HG02973 (cell line): ENCODE data around the gene TIMM23B.
"Not testable (repeated sequence)": the region's sequence is repeated elsewhere in the genome, so short reads cannot be mapped to it uniquely, and the experiment has no call there.

ENCODE experiments used
- ATAC-seq: cut with Tn5 transposase; IDR thresholded peaks from one replicate; pipeline ENCODE4 v1.9.1; 2021; ENCODE audit warnings: moderate library complexity; ENCODE audit not compliant: unreplicated experiment

Gene TIMM23B

DNA sequence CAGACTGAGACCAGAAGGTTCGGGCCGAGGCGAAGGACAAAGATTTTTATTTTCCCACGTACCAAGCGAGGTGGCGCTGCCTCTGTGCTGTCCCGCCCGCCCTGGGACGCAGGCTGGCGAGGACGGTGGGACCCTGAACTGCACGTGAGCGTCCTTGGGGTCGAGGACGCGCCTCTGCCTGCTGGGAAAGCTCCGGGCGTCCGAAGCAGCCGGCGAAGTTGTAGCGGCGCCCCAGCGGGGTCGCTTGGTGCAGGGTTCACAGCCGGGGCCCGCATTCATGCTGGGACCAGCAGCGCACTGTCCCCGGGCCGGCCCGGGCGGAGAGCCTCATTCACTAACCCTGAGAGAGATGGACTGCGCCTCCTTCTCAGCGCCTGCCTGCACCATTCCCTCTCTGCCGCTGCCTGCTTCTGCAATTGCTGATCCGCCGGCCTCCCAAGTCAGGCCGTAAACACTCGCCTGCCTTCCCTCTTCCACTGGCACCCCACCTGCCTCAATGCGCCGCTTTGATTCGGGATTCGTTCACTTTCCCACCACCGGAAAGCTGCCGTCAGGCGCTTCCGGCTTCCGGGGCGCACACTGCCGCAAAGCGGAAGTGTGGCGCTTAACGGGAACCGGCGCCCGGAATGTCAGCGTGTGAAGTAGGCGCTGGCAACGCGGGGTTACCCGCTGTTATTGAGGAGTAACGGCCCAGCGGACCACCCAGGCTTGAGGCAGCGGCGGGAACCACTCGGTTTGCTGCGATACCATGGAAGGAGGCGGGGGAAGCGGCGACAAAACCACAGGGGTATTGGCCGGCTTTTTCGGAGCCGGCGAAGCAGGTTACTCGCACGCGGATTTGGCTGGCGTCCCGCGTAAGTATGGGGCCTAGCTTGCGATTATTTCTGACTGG lies at the start of gene TIMM23B, which contains the start of gene PARG:
TIMM23B (plus strand) TSS at position 607 of the 892 bp plus-strand sequence; CDS start at position 749, 142 bp downstream.
PARG (minus strand) TSS at position 581 of the 892 bp plus-strand sequence; CDS start at position 279, 302 bp downstream.
- peak; percentile 53 for ATAC-seq

DNA sequence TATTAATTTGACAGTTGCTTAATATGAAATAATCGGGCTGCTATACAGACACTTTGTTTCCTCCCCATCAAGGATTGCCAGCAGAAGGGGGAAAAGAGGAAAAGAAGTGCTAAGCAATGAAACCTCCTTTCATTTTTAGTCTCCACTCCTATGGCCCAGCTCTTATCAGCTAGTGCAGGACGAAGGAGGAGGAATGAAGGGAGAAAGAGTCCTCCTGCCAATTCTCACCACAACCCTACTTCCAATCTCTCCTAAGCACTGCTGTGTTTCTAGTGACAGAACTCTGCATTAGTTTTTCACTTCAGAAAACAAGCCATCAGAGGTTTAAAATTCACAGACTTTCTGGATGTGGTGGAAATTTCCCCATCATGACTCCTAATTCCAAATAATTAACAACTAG lies 41.9 kb upstream of the TIMM23B start:
- ATAC-seq: not testable (repeated sequence)

GRCh38 chr10:49900406-49900805 lies 41.4 kb upstream of the TIMM23B start:
- not testable (repeated sequence) for ATAC-seq

DNA sequence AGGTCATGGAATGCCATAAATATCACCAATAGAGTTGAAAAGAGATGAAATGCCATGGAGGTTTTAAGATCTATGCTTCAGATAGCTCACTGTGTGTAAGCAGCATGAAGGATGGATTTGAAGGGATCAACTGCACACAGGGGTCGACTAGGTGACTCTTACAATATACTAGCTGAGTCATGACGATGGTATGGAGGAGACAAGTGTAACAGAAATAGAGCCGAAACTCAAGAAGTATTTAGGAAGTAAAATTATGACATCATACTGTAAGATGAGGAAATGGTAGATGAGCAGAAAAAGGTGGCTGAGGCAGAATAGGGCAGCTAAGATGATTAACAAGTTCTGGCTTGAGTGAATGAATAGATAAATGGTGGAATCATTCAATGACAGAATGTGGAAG lies 38.0 kb upstream of the TIMM23B start:
- not testable (repeated sequence) for ATAC-seq

DNA sequence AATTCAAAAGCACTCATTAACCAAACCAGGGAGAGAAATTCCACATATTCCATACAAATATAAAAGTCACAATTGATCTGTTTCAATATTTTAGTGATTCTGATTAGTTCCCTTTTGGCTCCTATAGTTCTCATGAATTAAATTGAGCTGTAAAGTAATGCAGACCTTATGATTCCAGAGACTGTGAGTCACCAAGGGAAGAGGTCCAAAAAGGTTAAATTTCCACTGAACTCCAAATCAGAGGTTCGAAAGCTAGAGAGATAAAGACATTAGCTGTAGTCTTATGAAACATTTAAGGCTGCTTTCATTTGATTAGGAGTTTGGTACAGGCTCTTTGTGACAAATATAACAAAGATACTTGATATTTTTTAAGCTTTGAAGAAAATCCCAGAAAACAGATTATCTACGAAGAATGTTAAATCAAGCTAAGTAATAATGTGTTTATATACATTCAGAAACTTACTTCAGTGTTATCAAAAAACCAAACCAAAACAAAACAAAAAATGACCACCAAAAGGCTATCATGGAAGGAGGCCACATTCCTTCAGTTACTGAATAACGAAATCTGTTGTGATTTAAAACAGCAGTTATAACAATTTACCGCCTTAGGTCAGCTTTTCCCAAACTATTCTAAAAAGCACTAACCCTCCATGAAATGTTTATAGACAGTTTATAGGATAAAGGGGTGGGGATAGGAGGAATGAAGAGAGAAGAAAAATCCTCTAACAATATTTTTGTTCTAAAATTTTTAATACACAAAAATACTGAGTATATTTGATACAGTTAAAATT lies 33.4 kb upstream of the TIMM23B start:
- not testable (repeated sequence) for ATAC-seq

DNA sequence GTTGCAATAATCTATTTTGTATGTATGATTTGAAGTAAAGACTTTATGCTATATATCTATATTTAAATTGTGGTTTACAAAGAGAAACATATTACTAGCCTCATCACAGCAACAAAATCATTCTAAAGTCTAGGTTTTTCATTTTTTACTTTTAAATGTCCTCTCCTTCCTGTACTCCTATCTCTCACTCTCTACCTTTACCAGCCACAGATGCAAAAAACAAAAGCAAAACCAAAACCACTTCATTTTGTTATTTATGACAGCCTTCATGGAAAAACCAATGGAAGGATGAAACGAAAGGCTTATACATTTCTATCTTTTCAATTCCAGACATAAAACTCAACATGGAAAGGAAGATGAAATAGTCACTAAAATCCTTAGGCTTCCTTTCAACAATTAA lies 31.6 kb upstream of the TIMM23B start:
- ATAC-seq: not testable (repeated sequence)

GRCh38 chr10:49916451-49916850 lies 25.4 kb upstream of the TIMM23B start:
- ATAC-seq: not testable (repeated sequence)

DNA sequence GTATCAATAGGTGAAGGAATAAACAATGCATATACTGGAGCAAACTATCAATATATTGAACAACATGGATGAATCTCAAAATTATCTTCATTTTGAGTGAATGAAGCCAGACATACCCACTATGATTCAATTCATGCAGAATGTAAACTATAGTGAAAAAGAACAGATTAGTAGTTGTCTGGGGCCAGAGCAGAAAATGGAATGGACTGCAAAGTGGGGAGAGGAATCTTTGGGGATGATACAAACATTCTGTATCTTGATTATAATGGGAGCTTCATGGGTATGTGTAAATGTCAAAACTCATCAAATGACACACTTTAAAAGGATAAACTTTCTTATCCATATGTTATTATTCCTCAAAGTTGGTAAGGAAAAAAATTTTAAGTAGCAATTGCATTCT lies 23.9 kb upstream of the TIMM23B start:
- ATAC-seq: not testable (repeated sequence)

- not testable (repeated sequence) for ATAC-seq
Measured at GRCh38 chr10:49922041-49922440, 19.8 kb upstream of the TIMM23B start.

- not testable (repeated sequence) for ATAC-seq
Measured at GRCh38 chr10:49923572-49923971, 18.3 kb upstream of the TIMM23B start.

DNA sequence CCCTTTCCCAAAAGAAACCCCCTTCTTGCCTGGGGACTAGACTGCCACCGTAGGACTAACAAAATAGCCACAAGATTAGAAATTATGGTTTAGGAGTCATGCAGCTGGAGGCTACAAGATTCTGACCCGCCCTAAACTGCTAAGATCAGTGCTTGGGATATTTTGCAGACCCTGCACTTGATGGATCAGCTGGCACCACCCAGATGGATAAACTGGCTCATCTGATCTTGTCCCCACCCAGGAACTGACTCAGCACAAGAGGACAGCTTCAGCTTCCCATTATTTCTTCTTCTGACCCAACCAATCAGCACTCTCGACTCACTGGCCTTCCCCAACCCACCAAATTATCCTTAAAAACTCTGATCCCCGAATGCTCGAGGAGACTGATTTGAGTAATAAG lies 10.6 kb upstream of the TIMM23B start:
- not testable (repeated sequence) for ATAC-seq

DNA sequence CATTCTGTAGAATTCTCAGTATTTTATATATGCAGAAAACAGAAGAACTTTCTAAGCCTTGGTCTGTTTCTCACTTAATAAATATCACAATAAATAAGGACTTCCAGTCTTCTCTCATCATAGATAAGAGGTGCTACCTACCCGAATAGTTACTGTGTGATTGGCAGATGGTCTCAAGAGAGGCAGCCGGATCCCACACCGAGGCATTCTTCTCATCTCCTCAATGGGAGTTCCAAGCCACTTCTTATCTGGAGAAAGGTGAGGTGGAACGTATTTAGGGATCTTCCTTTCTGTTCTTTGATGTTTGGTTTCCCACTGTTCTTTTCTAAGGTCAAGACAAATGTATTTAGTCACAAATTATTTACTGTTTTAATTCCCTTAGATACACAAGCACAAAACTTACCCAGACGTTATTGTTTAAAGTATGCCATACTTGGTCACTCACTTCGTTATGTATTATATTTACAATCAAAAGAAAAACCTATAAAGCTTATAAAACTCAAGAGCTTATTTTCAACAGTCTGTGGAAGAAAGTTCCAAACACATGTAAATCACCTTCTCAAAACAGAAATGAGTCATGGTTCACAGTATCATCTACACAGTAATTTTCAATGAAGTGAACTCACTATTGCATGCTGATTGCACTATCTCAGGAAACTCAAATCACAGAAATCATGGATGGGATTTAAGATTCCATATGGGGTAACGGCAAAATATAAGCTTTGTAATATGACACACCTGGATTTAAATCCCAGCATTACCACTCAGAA lies 9.7 kb upstream of the TIMM23B start:
- ATAC-seq: not testable (repeated sequence)

- ATAC-seq: peak; percentile 25
Measured at GRCh38 chr10:49942339-49942705, 469 bp downstream of the TIMM23B start.

- not testable (repeated sequence) for ATAC-seq
Measured at GRCh38 chr10:49943607-49944006, 1.8 kb downstream of the TIMM23B start.

GRCh38 chr10:49948142-49948541 lies 6.3 kb downstream of the TIMM23B start:
- peak; percentile 74 for ATAC-seq

- ATAC-seq: not testable (repeated sequence)
Measured at GRCh38 chr10:49948737-49949136, 6.9 kb downstream of the TIMM23B start.

GRCh38 chr10:49952006-49952405 lies 10.2 kb downstream of the TIMM23B start:
- ATAC-seq: not testable (repeated sequence)

DNA sequence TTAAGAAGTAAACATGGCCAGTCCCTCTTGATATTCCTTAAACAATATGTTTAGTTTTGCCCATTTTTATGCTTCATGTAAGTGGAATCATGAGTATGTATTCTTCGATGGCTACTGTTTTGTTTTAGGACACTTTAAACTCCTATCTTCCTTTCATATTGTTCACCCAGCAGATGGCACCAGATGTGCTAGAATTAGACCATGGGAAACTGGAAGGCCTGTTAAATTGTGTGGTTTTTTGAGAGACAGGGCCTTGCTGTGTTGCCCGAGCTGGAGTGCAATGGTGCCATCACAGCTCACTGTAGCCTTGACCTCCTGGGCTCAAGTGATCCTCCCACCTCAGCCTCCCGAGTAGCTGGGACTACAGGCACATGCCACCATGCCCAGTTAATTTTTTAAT lies 11.3 kb downstream of the TIMM23B start:
- not testable (repeated sequence) for ATAC-seq

DNA sequence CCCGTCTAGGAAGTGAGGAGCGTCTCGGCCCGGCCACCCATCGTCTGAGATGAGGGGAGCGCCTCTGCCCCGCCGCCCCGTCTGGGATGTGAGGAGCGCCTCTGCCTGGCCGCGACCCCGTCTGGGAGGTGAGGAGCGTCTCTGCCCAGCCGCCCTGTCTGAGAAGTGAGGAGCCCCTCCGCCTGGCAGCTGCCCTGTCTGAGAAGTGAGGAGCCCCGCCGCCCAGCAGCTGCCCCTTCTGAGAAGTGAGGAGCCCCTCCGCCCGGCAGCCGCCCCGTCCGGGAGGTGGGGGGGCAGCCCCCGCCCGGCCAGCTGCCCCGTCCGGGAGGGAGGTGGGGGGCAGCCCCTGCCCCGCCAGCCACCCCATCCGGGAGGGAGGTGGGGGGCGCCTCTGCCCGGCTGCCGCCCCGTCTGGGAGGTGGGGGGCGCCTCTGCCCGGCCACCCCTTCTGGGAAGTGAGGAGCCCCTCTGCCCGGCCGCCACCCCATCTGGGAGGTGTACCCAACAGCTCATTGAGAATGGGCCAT lies 28.5 kb downstream of the TIMM23B start:
- ATAC-seq: not testable (repeated sequence)

DNA sequence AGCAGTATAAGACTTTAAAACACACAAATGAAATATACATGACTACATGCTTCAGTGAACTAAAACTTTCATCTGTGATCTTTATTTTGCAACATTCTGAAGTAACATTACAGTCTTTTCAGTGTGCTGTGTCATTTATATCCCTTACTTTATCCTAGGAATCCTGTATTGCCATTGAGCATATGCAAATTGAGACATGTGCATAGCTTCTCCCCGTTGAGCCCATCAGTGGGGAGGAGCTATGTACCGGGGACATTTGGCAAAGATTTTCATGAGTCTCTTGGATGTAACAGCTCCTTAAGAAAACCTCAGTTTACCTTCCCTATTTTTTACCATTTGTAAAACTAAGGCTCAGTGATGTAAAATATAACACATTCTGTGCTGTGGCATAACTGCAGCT lies 29.6 kb downstream of the TIMM23B start:
- not testable (repeated sequence) for ATAC-seq
